ENCODE data around the gene MORC2. TPM values are rescaled to one million over a fixed set of nuclear protein-coding genes. Genes with fewer than 3 reads are reported as not detected.

MORC2 gene
- total RNA-seq, 1 experiment from 2014 or later, result 25.4 TPM

DNA sequence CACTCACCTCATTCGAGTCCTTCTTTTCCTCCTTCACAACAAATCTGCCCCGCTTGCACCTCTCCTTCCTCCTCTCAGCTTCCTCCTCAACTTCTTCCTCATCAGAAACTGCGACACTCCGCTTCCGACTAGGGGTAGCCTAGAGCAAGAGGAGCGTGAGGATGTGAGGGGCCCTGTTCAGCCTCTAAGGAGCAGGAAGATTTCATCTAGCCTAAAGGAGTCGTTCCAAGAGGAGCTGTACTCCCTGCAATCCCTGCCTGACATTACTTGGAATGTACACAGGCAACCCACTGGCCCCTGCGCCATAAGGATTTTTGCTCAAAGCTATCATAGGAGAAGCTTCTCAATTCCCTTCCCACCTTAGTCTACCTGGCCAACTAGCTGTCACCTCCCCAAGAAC lies 34.5 kb downstream of the MORC2 start:
- no peaks in the 10 kb centered on the region for H3K4me1 ChIP-seq (ENCODE audit: control insufficient read depth in 1 of 2, insufficient read depth in 2 of 2, low read length in 2 of 2)
- no peaks in the 10 kb centered on the region for H3K9me2 ChIP-seq (ENCODE audit: insufficient read depth)
- no peak overlapping the region for H3K4me2 ChIP-seq (ENCODE audit: low read length)
- ChIA-PET POLR2A (no interaction called here), RAD21 (ENCODE audit: low non-redundant PET in 1 of 2, low total read pairs in 2 of 2, uncharacterized antibody in 2 of 2, unreplicated experiment in 2 of 2) (no interaction called here), CTCF (interaction anchor here (0.7 kb wide), 1 partner anchor 9 kb away, joined by 3 read pairs; no protein-coding TSS in a partner anchor)
- intact Hi-C loops (cut with micrococcal nuclease), result no loop called here
- no peaks in the 10 kb centered on the region for H4K20me1 ChIP-seq (ENCODE audit: insufficient read depth)
- no peak overlapping the region for H3K9ac ChIP-seq (ENCODE audit: low read length)
- ATAC-seq, result no peak
- no peaks in the 10 kb centered on the region for H3K27me3 ChIP-seq (ENCODE audit: insufficient read depth, low read length)
- TF ChIP-seq SP1 (IDR thresholded peaks at IDR 0.05; ENCODE audit: low read depth) (no peak), ZFX (IDR thresholded peaks at IDR 0.05) (no peak), JUND (IDR thresholded peaks at IDR 0.05) (no peak), ATF3 (IDR thresholded peaks at IDR 0.05) (no peak), EZH2 (IDR thresholded peaks at IDR 0.05) (no peak), CBX3 (IDR thresholded peaks at IDR 0.05; ENCODE audit: low read depth) (no peak), SIN3A (IDR thresholded peaks at IDR 0.05; ENCODE audit: low read depth) (no peak), ZNF274 (IDR thresholded peaks at IDR 0.05; ENCODE audit: low read depth, low read length) (no peak), YY1 (IDR thresholded peaks at IDR 0.05; ENCODE audit: extremely low read depth, insufficient replicate concordance, low read depth, low read length) (no peak), EGR1 (IDR thresholded peaks at IDR 0.05; ENCODE audit: low read depth) (no peak)
- no peaks in the 10 kb centered on the region for H3K79me2 ChIP-seq (ENCODE audit: insufficient read depth, low read length)
- H3K36me3 ChIP-seq (ENCODE audit: control insufficient read depth in 1 of 2, insufficient read depth in 2 of 2, low read length in 2 of 2), result peaks cover 24 to 50% of the 10 kb centered on the region in 2 experiments; a peak in 3 of 4 replicates
- H3K27ac ChIP-seq (ENCODE audit: low read depth, low read length), result no peak overlapping the region
- no peak for DNase-seq (ENCODE audit: low read depth, low spot score)
- no peak overlapping the region for H2AFZ ChIP-seq (ENCODE audit: low read depth, low read length, poor library complexity, severe bottlenecking)
- no peaks in the 10 kb centered on the region for H3K9me3 ChIP-seq (ENCODE audit: control insufficient read depth in 1 of 2, insufficient read depth in 1 of 2, low read depth in 1 of 2, low read length in 2 of 2)
- BruUV-seq (replicated peaks), result no TSS peak
- no peak overlapping the region for H3K4me3 ChIP-seq (replicated peaks in 1 of 2; ENCODE audit: low read depth in 1 of 2, low read length in 2 of 2)

- no peak for TF ChIP-seq ELF1 (IDR thresholded peaks at IDR 0.05; ENCODE audit: borderline replicate concordance, low read depth)
- peak; percentile 14 for TF ChIP-seq REST (IDR thresholded peaks at IDR 0.05; ENCODE audit: low read depth)
- H2AFZ ChIP-seq (ENCODE audit: low read depth, low read length, poor library complexity, severe bottlenecking), result no peak overlapping the region
- H3K27me3 ChIP-seq (ENCODE audit: insufficient read depth, low read length), result no peaks in the 10 kb centered on the region
- no peak overlapping the region for H3K9ac ChIP-seq (ENCODE audit: low read length)
- ChIA-PET POLR2A (no interaction called here), RAD21 (ENCODE audit: low non-redundant PET in 1 of 2, low total read pairs in 2 of 2, uncharacterized antibody in 2 of 2, unreplicated experiment in 2 of 2) (no interaction called here), CTCF (no interaction called here)
- H3K27ac ChIP-seq (ENCODE audit: low read depth, low read length), result no peak overlapping the region
- no peaks in the 10 kb centered on the region for H3K9me2 ChIP-seq (ENCODE audit: insufficient read depth)
- BruUV-seq (replicated peaks), result no TSS peak
- intact Hi-C loops (cut with micrococcal nuclease), result no loop called here
- H4K20me1 ChIP-seq (ENCODE audit: insufficient read depth), result no peaks in the 10 kb centered on the region
- ATAC-seq (no peak), DNase-seq (ENCODE audit: low read depth, low spot score) (no peak)
- H3K4me3 ChIP-seq (replicated peaks in 1 of 2; ENCODE audit: low read depth in 1 of 2, low read length in 2 of 2), result no peak overlapping the region
- H3K4me1 ChIP-seq (ENCODE audit: control insufficient read depth in 1 of 2, insufficient read depth in 2 of 2, low read length in 2 of 2), result no peaks in the 10 kb centered on the region
- H3K79me2 ChIP-seq (ENCODE audit: insufficient read depth, low read length), result no peaks in the 10 kb centered on the region
- H3K4me2 ChIP-seq (ENCODE audit: low read length), result no peak overlapping the region
- peaks cover 24 to 51% of the 10 kb centered on the region in 2 experiments; a peak in 3 of 4 replicates for H3K36me3 ChIP-seq (ENCODE audit: control insufficient read depth in 1 of 2, insufficient read depth in 2 of 2, low read length in 2 of 2)
- no peaks in the 10 kb centered on the region for H3K9me3 ChIP-seq (ENCODE audit: control insufficient read depth in 1 of 2, insufficient read depth in 1 of 2, low read depth in 1 of 2, low read length in 2 of 2)
These were observed 35.1 kb downstream of the MORC2 start for GRCh38 chr22:30933457-30933856.
